ENCODE results near the gene MAP7. TPM values are rescaled to one million over a fixed set of nuclear protein-coding genes. Genes with fewer than 3 reads are reported as not detected.

The MAP7 gene
- 0.32 and 0.90 TPM in 2 replicates for total RNA-seq

GRCh38 chr6:136550330-136551071 lies at the start of gene MAP7:
TSS of gene MAP7 (minus strand) at chr6:136550422. CDS start at chr6:136550408, 14 bp downstream.

Other genes starting within 250 kb of the MAP7 start
- 8.3 TPM in 2 replicates for gene MAP3K5, start 242.1 kb upstream of the MAP7 start, total RNA-seq